ENCODE data around the gene PIGQ. TPM values are rescaled to one million over a fixed set of nuclear protein-coding genes. Genes with fewer than 3 reads are reported as not detected.

PIGQ gene
- total and polyA plus RNA-seq, 2 of the 4 experiments (the other 2 are of a cell fraction) = 5.9 to 36.8 TPM

DNA sequence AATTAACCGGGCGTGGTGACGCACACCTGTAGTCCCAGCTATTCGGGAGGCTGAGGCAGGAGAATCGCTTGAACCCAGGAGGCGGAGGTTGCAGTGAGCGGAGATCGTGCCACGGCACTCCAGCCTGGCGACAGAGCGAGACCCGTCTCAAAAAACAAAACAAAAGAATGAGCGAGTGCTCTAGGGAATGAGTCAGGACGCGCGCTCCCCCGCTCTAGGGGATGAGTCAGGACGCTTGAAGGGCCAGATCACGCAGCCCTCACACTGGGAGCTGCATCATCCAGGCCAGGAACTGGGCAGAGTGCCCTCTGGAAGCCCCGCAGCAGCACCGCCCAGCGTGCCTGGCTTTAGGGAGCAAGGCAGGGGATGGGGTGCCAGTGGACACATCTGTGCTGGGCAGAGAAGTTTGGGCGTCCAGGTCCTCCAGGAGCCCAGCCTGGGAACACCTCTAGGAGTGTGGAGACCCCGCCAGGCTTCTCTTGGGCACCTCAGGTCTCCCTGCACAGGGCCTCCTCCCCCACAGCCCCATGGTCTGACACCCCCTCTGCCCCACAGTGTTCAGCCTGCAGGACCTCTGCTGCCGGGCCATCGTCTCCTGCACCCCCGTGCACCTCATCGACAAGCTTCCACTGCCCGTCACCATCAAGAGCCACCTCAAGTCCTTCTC is 57.2 kb downstream of the PIGQ start (continued):
- peak; percentile 30 for TF ChIP-seq RCOR1 (IDR thresholded peaks at IDR 0.05; ENCODE audit: insufficient replicate concordance, low read length)
- TF ChIP-seq MXI1 (IDR thresholded peaks at IDR 0.05; ENCODE audit: borderline replicate concordance, low read depth, low read length) = no peak; the same call in 1 of the 2 replicates

- no peak overlapping the region for H2AFZ ChIP-seq (replicated peaks; ENCODE audit: low read length, poor library complexity)
- POLR2A ChIA-PET (ENCODE audit: unreplicated experiment) = no interaction called here
- peaks cover 6 to 38% of the 10 kb centered on the region in 2 experiments; a peak in 2 of 4 replicates for H3K79me1 ChIP-seq (ENCODE audit: low read depth in 1 of 2, low read length in 2 of 2)
- H2AK5ac ChIP-seq (ENCODE audit: low read depth, low read length) = peak overlapping the region; percentile 94
- peak overlapping the region; percentile 56 for H3K27ac ChIP-seq (ENCODE audit: insufficient read depth, low read length)
- intact Hi-C loops (cut with micrococcal nuclease) (loop anchor here (1.0 kb wide), 1 partner anchor 9 kb away; the partner anchor contains the start of gene METTL26), dilution Hi-C loops (cut with HindIII; ENCODE audit: low sequenced_read_pairs, unreplicated experiment) (no loop called here), in situ Hi-C loops (cut with MboI; ENCODE audit: low sequenced_read_pairs) (no loop called here)
- no peak overlapping the region for H3K4me3 ChIP-seq (ENCODE audit: insufficient read depth, low read depth, low read length)
- H2BK20ac ChIP-seq (ENCODE audit: low read depth, low read length) = no peak overlapping the region; the same call in 1 of the 2 replicates
- H3K9ac ChIP-seq (ENCODE audit: low read depth, low read length) = no peak overlapping the region
- BruUV-seq (replicated peaks) = no TSS peak
- H2BK120ac ChIP-seq (ENCODE audit: low read depth, low read length) = peak overlapping the region; percentile 72
- H3K4me1 ChIP-seq (ENCODE audit: control insufficient read depth, insufficient read depth, low read length) = peaks cover 25% of the 10 kb centered on the region
- no peak for TF ChIP-seq POLR2A (IDR thresholded peaks at IDR 0.05; ENCODE audit: low read depth, low read length)
- TF ChIP-seq NFE2L2 (IDR thresholded peaks at IDR 0.05; ENCODE audit: low read depth, low read length) = no peak
- no peak for TF ChIP-seq MXI1 (IDR thresholded peaks at IDR 0.05; ENCODE audit: borderline replicate concordance, low read depth, low read length)
- TF ChIP-seq CHD1 (IDR thresholded peaks at IDR 0.05; ENCODE audit: low read depth, low read length) = no peak
- TF ChIP-seq BHLHE40 (IDR thresholded peaks at IDR 0.05; ENCODE audit: low read depth, low read length) = no peak
- 0 out of 2 replicates have a peak overlapping the region, but pooled peaks have one; percentile 10 for H3K18ac ChIP-seq (ENCODE audit: low read depth, low read length)
- H3K56ac ChIP-seq (ENCODE audit: extremely low read depth, insufficient read depth, low read length) = no peak overlapping the region
- peak overlapping the region; percentile 20; the same call in 1 of the 2 replicates for H3K14ac ChIP-seq (replicated peaks; ENCODE audit: low read depth, low read length)
- H3K4me2 ChIP-seq (ENCODE audit: low read depth, low read length) = no peak overlapping the region
- CTCF ChIA-PET = no interaction called here
- peaks cover 7% of the 10 kb centered on the region; the same call in 1 of the 2 replicates for H3K36me3 ChIP-seq (ENCODE audit: control insufficient read depth, insufficient read depth, low read length)
- ATAC-seq (ENCODE audit: low read depth) = no peak
- peak overlapping the region; percentile 80 for H2BK5ac ChIP-seq (ENCODE audit: low read depth, low read length, poor library complexity, severe bottlenecking)
- 0 out of 2 replicates have a peak, but pooled peaks cover 3% of the 10 kb centered on the region for H4K20me1 ChIP-seq (ENCODE audit: insufficient read depth, low read length)
- peak overlapping the region; percentile 51 for H4K5ac ChIP-seq (ENCODE audit: low read depth, low read length)
- no peak for DNase-seq
- peak overlapping the region; percentile 80 for H2AK9ac ChIP-seq (replicated peaks; ENCODE audit: low read depth, low read length, poor library complexity)
- H3K27me3 ChIP-seq (ENCODE audit: control insufficient read depth, insufficient read depth, low read length) = no peaks in the 10 kb centered on the region
- peaks cover 4% of the 10 kb centered on the region; the same call in 1 of the 2 replicates for H3K9me1 ChIP-seq (ENCODE audit: insufficient read depth, low read length)
- H3K4ac ChIP-seq (ENCODE audit: low read depth, low read length) = peak overlapping the region; percentile 69
- H4K91ac ChIP-seq (ENCODE audit: insufficient read depth, low read depth, low read length) = peak overlapping the region; percentile 53
- WGBS, 2 experiments (ENCODE audit: extremely low coverage in 2 of 2, insufficient read length in 1 of 2) = 87% methylated on average over 33 of the region's 50 CpGs; no CpG with 5 or more reads in 1 of the 2 experiments
- no peaks in the 10 kb centered on the region for H3K9me3 ChIP-seq (ENCODE audit: control insufficient read depth, insufficient read depth, low read length)
- peak overlapping the region; percentile 56; the same call in 1 of the 3 replicates for H2BK15ac ChIP-seq (ENCODE audit: low read depth, low read length)
- no peak overlapping the region for H3K23ac ChIP-seq (ENCODE audit: low read depth, low read length)
- H4K8ac ChIP-seq (ENCODE audit: low read depth in 2 of 2, low read length in 2 of 2) = peak overlapping the region in 1 of 2 experiments; percentile 63; a peak in 1 of 4 replicates
These were observed 57.9 kb downstream of the PIGQ start for GRCh38 chr16:627454-628239.

Data from IMR-90 (cell line).